OCI-LY1 (cell line): Measurements from ENCODE around the gene PHYHD1.
A peak's percentile ranks its signal among the peaks of the same experiment; 100 is the strongest.

Experiments
- H2AFZ ChIP-seq: fragments of 200-600 bp; sonication (generic), shearing (Covaris generic); 2 replicates; pipeline ENCODE4 v1.6.0; 2014; ENCODE audit warnings: antibody characterized with exemption, mild to moderate bottlenecking, low read length
- H3F3A ChIP-seq: fragments of 200-600 bp; sonication (generic), shearing (Covaris generic); 2 replicates; pipeline ENCODE4 v1.6.0; 2014; ENCODE audit warnings: mild to moderate bottlenecking, antibody characterized with exemption, low read length, moderate library complexity; ENCODE audit not compliant: insufficient read depth
- H3K27ac ChIP-seq: fragments of 200-600 bp; sonication (generic); 2 replicates; pipeline ENCODE4 v1.5.1; 2014; ENCODE audit warnings: low read length, mixed run types, mild to moderate bottlenecking, low read depth; ENCODE audit not compliant: poor library complexity, severe bottlenecking
- H3K27me3 ChIP-seq: fragments of 200-600 bp; sonication (generic); 2 replicates; pipeline ENCODE4 v1.6.0; 2014; ENCODE audit warnings: antibody characterized with exemption, mild to moderate bottlenecking, low read length, moderate library complexity; ENCODE audit not compliant: insufficient read depth
- H3K36me3 ChIP-seq: fragments of 200-600 bp; sonication (generic); 2 replicates; pipeline ENCODE4 v1.6.1; 2014; ENCODE audit warnings: mild to moderate bottlenecking, antibody characterized with exemption, low read length, moderate library complexity, mixed read lengths; ENCODE audit not compliant: insufficient read depth
- H3K4me1 ChIP-seq: fragments of 200-600 bp; sonication (generic); 2 replicates; pipeline ENCODE4 v1.5.1; 2014; ENCODE audit warnings: mild to moderate bottlenecking, low read length, moderate library complexity; ENCODE audit not compliant: insufficient read depth, severe bottlenecking
- H3K4me2 ChIP-seq: fragments of 200-600 bp; sonication (generic), shearing (Covaris generic); 2 replicates; pipeline ENCODE4 v1.6.1; 2014; ENCODE audit warnings: low read length
- H3K4me3 ChIP-seq: fragments of 200-600 bp; sonication (generic); 2 replicates; pipeline ENCODE4 v1.5.1; 2014; ENCODE audit warnings: low read length, low read depth, mild to moderate bottlenecking, mixed read lengths; ENCODE audit not compliant: poor library complexity, severe bottlenecking
- H3K79me2 ChIP-seq: fragments of 200-600 bp; shearing (Covaris generic); 2 replicates; pipeline ENCODE4 v1.6.1; 2016; ENCODE audit warnings: mixed run types, low read length, mixed read lengths; ENCODE audit not compliant: insufficient read depth
- H3K9ac ChIP-seq: fragments of 200-600 bp; sonication (generic), shearing (Covaris generic); 2 replicates; pipeline ENCODE4 v1.6.1; 2014; ENCODE audit warnings: mild to moderate bottlenecking, low read length, mixed read lengths
- H3K9me2 ChIP-seq: fragments of 200-600 bp; sonication (generic), shearing (Covaris generic); 2 replicates; pipeline ENCODE4 v1.6.1; 2014; ENCODE audit warnings: low read depth, mild to moderate bottlenecking, low read length, mixed read lengths
- H3K9me3 ChIP-seq: fragments of 200-600 bp; shearing (Covaris generic); 2 replicates; pipeline ENCODE4 v1.6.1; 2014; ENCODE audit warnings: low read length, mixed read lengths
- H4K20me1 ChIP-seq: fragments of 200-600 bp; sonication (generic), shearing (Covaris generic); 2 replicates; pipeline ENCODE4 v1.6.0; 2016; ENCODE audit warnings: mild to moderate bottlenecking, low read length; ENCODE audit not compliant: insufficient read depth
- EZH2 ChIP-seq: fragments of 200-600 bp; sonication (generic), shearing (Covaris generic); IDR thresholded peaks from 2 replicates; pipeline ENCODE4 v1.8.0; 2017; ENCODE audit warnings: borderline replicate concordance, mixed run types, mild to moderate bottlenecking, antibody characterized with exemption, low read length, moderate library complexity, mixed read lengths
- TF ChIP-seq, protein P1 (sequence below): fragments of 200-600 bp; sonication (generic), shearing (Covaris generic); IDR thresholded peaks from 2 replicates; pipeline ENCODE4 v1.5.1; 2017; ENCODE audit warnings: mild to moderate bottlenecking, antibody characterized with exemption, low read length, moderate library complexity, mixed read lengths

Gene PHYHD1

DNA sequence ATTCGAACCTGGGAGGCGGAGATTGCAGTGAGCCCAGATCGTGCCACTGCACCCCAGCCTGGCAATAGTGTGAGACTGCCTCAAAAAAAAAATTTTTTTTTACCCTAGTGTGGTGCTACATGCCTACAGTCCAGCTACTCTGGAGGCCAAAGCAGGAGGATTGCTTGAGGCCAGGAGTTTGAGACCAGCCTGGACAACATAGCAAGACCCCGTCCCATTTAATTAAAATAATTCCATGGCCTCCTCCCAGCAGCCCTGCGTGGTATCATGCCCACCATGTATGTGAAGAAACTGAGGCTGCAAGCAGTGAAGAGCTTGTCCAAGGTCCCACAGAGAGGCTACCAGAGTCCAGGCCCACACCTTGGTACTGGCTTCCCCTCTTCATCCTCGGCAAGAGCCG is 19.4 kb upstream of the PHYHD1 start:
- Histone ChIP-seq H3K4me3 (no peak overlapping the region), H3K9me3 (no peaks in the 10 kb centered on the region), H3K36me3 (peaks cover 16% of the 10 kb centered on the region; the same call in 1 of the 2 replicates), H3K27me3 (no peaks in the 10 kb centered on the region), H3K4me2 (no peak overlapping the region), H3K4me1 (peaks cover 17% of the 10 kb centered on the region), H4K20me1 (no peaks in the 10 kb centered on the region), H3K9ac (no peak overlapping the region), H3K9me2 (no peaks in the 10 kb centered on the region), H3K79me2 (no peaks in the 10 kb centered on the region), H3K27ac (no peak overlapping the region), H3F3A (no peaks in the 10 kb centered on the region), H2AFZ (no peak overlapping the region)
- TF ChIP-seq, protein P1, sequence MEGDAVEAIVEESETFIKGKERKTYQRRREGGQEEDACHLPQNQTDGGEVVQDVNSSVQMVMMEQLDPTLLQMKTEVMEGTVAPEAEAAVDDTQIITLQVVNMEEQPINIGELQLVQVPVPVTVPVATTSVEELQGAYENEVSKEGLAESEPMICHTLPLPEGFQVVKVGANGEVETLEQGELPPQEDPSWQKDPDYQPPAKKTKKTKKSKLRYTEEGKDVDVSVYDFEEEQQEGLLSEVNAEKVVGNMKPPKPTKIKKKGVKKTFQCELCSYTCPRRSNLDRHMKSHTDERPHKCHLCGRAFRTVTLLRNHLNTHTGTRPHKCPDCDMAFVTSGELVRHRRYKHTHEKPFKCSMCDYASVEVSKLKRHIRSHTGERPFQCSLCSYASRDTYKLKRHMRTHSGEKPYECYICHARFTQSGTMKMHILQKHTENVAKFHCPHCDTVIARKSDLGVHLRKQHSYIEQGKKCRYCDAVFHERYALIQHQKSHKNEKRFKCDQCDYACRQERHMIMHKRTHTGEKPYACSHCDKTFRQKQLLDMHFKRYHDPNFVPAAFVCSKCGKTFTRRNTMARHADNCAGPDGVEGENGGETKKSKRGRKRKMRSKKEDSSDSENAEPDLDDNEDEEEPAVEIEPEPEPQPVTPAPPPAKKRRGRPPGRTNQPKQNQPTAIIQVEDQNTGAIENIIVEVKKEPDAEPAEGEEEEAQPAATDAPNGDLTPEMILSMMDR = no peak
- TF ChIP-seq EZH2 = no peak

DNA sequence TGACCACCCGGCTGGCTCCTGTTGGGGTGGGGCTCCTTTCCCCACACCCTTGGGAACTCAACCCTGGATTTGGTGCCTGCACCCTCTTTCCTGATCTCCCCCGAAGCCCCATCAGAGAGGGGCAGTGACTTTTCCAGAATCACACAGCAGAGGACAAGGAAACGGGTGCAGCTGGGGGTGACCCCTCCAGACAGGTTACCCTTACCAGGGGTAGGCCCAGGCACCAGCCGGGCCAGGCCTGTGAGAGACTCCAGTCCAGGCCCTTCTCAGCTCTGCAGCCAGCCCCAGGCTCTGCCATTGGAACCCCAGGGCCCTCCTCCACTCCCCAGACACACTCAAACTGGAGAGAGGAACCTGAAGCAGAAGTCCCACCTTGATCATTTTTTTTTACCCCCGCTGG is 19.0 kb upstream of the PHYHD1 start:
- peaks cover 17% of the 10 kb centered on the region for H3K4me1 ChIP-seq
- no peaks in the 10 kb centered on the region for H3K9me3 ChIP-seq
- H3K27ac ChIP-seq = peak overlapping the region; percentile 64
- H4K20me1 ChIP-seq = no peaks in the 10 kb centered on the region
- TF ChIP-seq, protein P1 = no peak
- no peak for TF ChIP-seq EZH2
- H3K4me2 ChIP-seq = peak overlapping the region; percentile 20; the same call in 1 of the 2 replicates
- H3K9me2 ChIP-seq = no peaks in the 10 kb centered on the region
- H3K79me2 ChIP-seq = no peaks in the 10 kb centered on the region
- no peak overlapping the region for H2AFZ ChIP-seq
- peaks cover 15% of the 10 kb centered on the region; the same call in 1 of the 2 replicates for H3K36me3 ChIP-seq
- no peak overlapping the region for H3K4me3 ChIP-seq
- H3K9ac ChIP-seq = peak overlapping the region; percentile 2; the same call in 1 of the 2 replicates
- H3F3A ChIP-seq = no peaks in the 10 kb centered on the region
- no peaks in the 10 kb centered on the region for H3K27me3 ChIP-seq

DNA sequence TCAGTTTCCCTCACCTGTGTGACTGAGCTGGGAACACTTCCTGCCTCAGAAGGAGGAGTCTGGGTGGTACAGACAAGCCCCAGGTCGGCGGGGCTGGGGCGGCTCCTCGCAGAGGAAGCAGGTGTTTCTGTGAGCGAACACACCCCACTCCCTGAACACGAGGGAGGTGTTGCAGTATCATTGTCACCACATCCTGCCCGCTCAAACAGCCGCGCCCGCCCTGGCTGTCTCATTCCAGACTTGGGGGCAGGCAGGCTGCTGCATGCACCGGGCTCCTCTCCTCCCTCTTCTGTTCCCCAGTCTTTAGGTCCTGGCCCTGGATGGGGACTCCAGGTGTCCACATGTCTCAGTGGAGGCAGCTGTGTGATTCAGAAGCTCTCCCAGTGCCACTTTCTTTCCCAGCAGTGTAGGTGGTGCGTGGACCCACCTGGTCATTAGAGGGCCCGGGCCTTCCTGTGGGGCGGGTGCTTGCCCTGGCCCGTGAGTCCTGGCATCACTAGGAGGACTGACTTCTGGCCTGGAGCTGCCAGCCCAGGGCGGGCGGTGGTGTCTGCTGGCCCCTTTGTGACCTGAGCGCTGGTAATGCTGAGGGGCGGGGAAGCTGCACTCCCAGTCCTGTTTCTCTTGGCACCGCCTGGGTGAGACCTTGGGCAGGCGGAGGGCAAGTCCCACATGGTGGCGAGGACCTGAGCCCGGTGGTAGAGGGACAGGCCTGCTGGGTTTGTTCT is 18.3 kb upstream of the PHYHD1 start:
- H3K4me1 ChIP-seq = peaks cover 17% of the 10 kb centered on the region
- peak overlapping the region; percentile 35; the same call in 1 of the 2 replicates for H3K9ac ChIP-seq
- no peak overlapping the region for H3K4me3 ChIP-seq
- peaks cover 17% of the 10 kb centered on the region for H3K36me3 ChIP-seq
- H3K4me2 ChIP-seq = peak overlapping the region; percentile 20; the same call in 1 of the 2 replicates
- no peaks in the 10 kb centered on the region for H3K9me3 ChIP-seq
- H3K27ac ChIP-seq = peak overlapping the region; percentile 64
- no peaks in the 10 kb centered on the region for H3K9me2 ChIP-seq
- no peak overlapping the region for H2AFZ ChIP-seq
- no peaks in the 10 kb centered on the region for H4K20me1 ChIP-seq
- H3F3A ChIP-seq = no peaks in the 10 kb centered on the region
- H3K27me3 ChIP-seq = no peaks in the 10 kb centered on the region
- no peak for TF ChIP-seq EZH2
- TF ChIP-seq, protein P1 = no peak
- no peaks in the 10 kb centered on the region for H3K79me2 ChIP-seq
